GM21526 (cell line): ENCODE data around the gene ARHGEF10L.

Source experiments
- ATAC-seq: cut with Tn5 transposase; IDR thresholded peaks from one replicate; pipeline ENCODE4 v1.9.1; 2021; ENCODE audit warnings: moderate library complexity; ENCODE audit not compliant: unreplicated experiment, low FRiP score

Gene ARHGEF10L

DNA sequence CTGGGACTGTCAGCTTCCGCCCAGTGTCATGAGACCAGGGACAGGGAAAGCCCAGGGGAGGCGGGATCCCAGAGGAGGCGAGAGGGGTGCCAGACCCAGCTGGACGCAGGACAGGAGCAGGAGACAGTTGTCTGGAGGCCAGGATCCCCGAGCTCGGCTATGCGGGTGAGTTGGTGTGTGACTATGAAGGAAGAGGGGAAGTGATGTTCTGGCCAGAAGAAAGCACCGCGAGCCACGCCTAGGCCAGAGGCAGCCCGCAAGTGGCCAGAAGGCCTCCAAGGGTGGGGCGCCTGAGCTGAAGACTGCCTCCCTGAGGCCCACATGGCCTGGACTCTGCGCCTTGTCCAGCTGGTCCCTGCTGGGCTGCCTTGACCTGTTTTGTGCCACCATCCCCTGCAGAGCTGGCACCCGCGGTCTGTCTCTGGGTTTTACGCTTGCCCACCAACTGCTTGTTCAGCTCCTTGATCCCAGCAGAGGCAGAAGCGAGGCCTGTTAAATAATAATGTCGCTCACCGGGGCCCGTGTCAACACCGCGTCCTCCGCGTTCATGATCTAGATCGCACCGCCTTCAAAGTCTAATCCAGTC, 130.5 kb downstream of the ARHGEF10L start:
- no peak for ATAC-seq

DNA sequence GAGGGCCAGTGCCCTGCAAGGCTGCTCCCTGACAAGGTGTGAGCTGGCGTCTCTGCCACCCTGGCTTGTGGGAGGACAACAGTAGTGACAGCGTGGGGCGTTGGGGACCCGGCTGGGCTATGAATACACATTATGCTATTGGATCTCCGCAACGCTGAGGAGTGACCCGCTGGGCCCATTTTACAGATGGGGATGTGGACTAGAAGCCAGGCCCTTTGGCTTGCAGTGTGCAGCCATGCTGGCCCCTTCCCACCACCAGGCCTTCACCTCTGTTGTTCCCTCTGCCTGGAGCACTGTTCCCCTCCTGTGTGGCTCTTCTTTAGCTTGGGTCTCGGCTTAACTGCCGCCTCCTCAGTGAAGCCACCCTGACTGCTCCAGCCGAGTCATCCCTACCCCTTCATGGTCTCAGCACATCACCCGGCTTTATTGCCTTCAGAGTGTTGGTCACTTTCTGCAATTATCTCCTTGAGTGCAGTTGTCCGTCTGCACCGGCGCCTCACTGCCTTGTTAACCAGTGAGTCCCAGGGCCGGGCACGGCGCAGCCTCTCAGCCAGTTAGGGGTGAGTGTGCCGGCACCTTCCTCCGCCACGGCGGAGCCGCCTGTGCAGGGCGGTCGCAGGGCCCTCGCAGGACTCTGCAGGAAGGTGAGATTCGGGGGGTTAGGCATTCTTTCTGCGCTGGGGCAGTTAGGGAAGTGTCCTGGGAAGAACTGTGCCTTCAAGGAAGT, 131.3 kb downstream of the ARHGEF10L start:
- no peak for ATAC-seq

GRCh38 chr1:17671314-17671705, 131.8 kb downstream of the ARHGEF10L start:
- ATAC-seq: no peak

DNA sequence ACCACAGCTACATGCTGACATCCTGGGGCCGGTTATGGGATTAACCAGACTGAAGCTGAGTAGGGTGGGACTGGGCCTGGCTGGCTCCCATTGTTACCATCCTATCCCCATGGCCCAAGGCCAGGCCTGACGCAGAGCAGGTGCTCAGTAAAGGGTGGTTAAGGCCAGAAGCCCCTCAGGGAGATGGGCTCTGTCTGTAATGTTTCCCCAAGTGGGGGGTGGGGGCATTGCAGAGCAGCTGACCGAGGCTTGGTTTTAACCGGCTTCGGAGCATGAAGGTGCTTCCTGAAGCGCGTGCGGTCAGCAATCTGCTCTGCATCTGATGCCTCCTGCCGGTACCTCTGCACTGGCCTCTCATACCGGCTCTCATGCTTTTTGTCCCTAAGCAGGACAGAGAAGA, 132.2 kb downstream of the ARHGEF10L start:
- no peak for ATAC-seq

DNA sequence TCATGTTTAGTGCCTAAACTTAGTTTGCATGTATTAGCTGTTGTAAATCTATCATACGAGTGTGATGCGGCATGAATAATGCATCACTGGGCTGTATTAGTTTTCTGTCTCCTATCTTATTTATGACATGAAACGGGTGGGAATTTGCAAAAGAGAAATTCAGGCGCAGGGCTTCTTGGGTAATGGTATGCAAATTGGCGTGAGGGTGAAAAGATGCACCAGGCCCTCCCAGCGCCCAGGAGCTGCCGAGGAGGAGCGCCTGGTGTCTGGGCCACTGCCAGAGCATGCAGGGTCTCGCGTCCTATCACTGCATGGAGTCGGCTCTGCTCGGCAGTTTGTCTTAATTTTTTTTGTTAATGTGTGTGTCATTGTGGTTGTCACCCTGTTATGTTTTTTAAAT, 132.7 kb downstream of the ARHGEF10L start:
- no peak for ATAC-seq

DNA sequence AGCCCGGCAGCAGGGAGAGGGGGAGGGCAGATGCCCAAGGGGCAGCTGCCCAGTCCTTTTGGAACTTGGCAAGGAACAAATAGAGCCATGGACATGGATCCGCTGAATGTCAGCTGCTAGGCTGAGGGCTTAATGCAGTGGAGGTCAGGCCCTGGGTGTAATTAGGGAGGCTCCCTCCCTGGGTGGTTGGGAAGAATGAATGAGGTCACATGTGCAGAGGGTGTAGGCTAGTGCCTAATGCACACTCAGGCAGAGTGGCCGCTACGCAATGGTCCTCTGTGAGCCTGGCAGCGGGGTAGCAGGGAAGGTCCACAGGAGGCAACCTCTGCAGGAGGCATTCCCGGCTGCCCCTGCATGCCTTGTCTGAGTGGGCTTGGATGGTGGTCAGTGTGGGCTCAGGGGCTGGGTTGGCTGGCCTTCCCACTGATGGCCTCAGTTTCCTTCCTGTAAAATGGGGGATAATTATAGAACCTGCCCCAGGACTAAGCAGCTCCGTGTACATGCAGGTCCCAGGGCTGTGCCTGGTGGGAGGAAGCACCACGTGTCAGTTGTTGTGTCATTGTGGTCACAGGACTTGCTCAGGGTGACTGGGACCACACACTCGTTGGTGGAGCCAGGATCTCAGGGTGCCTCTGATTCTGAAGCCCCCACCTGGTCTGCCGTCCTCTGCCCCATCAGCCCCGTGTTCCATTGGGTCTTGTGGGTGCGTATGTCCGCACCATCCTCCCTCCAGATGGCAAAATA, 134.0 kb downstream of the ARHGEF10L start:
- no peak for ATAC-seq

DNA sequence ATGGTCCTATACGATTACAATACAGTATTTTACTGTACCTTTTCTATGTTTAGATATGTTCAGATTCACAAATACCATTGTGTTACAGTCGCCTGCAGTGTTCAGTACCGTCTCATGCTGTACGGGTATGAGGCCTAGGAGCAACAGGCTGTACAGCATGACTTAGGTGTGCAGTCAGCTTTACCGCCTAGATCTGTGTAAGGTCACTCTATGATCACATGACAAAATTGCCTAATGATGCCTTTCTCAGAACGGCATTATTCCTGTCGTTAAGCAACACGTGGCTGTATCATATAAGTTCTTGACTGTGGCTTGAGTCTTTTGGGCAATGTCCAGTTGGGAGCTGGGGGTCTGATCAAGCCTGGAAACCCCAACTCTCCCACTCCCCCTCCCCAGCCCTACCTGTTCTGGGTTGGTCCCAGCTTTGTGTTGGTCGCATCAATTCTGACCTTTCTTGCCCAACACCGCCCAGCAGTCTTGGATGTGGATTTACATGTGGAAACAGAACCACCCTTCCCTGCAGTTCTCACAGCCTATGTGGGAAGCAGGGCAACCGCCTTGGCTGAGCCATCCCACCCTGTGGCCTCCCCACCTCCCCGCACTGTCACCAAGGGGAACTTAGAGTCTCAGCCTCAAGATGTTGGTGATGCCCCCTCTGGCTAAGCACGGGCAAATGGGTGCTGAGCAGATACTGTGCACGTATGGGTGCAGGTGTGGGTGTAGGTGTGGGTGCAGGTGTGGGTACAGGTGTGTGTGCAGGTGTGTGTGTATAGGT, 135.4 kb downstream of the ARHGEF10L start:
- ATAC-seq: no peak

- ATAC-seq: no peak
Measured at GRCh38 chr1:17675744-17676143, 136.2 kb downstream of the ARHGEF10L start.

DNA sequence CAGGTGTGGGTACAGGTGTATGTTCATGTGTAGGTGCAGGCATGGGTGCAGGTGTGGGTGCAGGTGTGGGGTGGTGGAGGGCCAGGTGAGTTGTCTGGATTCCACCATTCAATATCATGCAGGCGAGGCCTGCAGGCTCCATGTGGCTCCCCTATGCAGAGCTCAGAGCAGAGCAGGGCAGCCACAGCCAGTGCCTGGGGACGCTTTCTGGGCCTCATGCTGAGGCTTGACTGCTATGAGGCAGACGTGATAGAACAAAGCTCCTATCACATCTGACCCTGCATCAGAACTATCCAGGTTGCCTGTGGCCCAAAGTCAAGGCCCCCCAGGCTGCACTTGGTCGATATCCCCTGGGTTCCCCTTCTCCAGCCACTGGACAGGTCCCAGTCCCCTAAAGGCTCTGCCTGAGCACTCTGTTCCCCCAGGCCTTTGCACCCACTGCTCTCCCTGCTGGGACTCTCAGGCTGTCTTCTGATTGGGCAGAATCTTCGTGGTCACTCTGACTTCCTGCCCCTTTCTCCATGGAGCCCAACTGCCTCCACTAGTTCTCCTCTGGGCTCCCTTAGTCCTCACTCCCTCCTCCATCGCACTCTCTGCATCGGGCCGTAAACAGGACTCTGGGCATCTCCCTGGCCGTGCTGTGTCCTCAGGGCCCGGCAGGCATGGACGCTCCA, 137.0 kb downstream of the ARHGEF10L start:
- no peak for ATAC-seq

- ATAC-seq: no peak
Measured at GRCh38 chr1:17678011-17678410, 138.5 kb downstream of the ARHGEF10L start.

DNA sequence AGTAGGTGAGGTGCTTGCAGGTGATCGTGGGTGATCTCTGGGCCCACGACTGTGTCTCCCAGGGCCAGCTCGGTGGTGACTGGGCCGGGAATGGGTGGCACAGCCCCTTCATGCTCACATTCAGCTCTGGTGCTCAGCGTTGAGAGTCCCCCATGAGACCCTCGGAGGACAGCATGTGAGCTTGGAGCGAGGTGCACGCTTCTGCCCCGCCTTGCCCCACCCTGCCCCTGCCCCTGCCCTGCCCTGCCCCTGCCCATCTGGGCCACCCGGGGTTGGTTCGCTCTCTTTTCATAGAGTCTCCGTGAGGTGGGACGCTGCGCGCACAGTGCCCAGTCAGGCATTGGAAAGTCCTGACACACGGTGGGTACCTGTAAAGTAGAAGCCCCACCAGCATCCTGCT, 140.4 kb downstream of the ARHGEF10L start:
- no peak for ATAC-seq

- ATAC-seq: no peak
Measured at GRCh38 chr1:17680308-17680707, 140.8 kb downstream of the ARHGEF10L start.

- no peak for ATAC-seq
Measured at GRCh38 chr1:17682400-17682799, 142.9 kb downstream of the ARHGEF10L start.

GRCh38 chr1:17683598-17683997, 144.1 kb downstream of the ARHGEF10L start:
- ATAC-seq: no peak

- ATAC-seq: no peak
Measured at GRCh38 chr1:17684810-17685209, 145.3 kb downstream of the ARHGEF10L start.

GRCh38 chr1:17686258-17686657, 146.8 kb downstream of the ARHGEF10L start:
- ATAC-seq: no peak

GRCh38 chr1:17687145-17687544, 147.6 kb downstream of the ARHGEF10L start:
- no peak for ATAC-seq

DNA sequence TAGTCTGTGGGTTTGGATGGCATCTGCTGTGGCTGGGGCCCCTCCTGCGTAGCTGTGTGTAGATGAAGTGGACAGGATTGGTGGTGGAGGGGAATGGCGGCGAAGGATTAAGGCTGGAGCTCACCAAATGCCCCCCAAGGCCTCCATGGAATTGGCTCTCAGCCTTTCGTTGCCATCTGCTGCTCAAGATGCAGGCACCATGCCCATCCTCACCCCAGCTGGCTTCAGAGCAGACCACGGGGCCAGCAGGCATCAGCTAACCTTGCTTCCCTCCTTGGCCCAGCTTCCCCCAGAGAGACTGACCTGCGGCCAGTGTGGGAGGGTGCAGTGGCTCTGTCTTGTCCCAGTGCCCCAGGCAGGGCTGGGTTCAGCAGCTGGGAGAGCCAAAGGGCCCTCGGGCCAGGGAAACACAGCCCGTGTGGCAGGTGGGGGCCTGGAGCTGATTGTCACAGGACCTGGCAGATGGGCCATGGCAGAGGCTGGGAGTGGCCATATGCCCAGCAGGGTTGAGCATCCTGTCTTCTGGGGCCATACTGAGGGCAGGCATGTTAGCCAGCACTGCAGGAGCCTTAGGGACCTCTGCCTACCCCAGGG, 148.8 kb downstream of the ARHGEF10L start:
- ATAC-seq: no peak

GRCh38 chr1:17689011-17689410, 149.5 kb downstream of the ARHGEF10L start:
- ATAC-seq: no peak
